ENCODE measurements around the gene COP1. TPM values are rescaled to one million over a fixed set of nuclear protein-coding genes. Genes with fewer than 3 reads are reported as not detected.

The COP1 gene
- polyA plus RNA-seq, 6 donors from 2014 or later, result 21.5 to 40.1 (median 34.2) TPM

DNA sequence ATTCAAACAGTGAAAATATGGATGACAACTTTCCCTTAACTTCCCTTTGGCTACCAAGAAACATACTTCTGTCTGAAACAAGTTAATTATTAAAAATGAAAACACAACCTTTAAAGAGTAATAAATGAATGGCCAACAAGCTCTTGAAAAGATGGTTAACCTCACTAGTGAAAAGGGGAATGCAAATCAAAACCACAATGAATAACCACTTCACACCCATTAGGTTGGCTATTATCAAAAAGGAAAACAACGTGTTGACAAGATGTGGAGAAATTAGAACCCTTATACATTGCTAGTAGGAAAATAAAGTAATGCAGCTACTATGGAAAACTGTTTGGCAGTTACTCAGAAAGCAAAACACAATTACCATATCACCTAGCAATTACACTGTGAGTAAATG, 14.1 kb downstream of the COP1 start:
- DNase-seq (no peak), ATAC-seq (ENCODE audit: low read depth in 2 of 2) (no peak)
- peak overlapping the region in 1 of 8 donors; percentile 51 for H3K4me3 Mint-ChIP-seq
- peaks cover 0 to 4% (median 0%) of the 10 kb centered on the region in 7 donors for H3K9me3 Mint-ChIP-seq
- peaks cover 46 to 76% (median 72%) of the 10 kb centered on the region in 3 donors for H3K4me1 Mint-ChIP-seq
- H3K36me3 Mint-ChIP-seq, result no peaks in the 10 kb centered on the region
- no peaks in the 10 kb centered on the region for H3K27me3 Mint-ChIP-seq
- peak overlapping the region in 2 of 6 donors; percentile 5 to 18 for H3K27ac Mint-ChIP-seq

- peaks cover 0 to 4% (median 0%) of the 10 kb centered on the region in 7 donors for H3K9me3 Mint-ChIP-seq
- H3K4me3 Mint-ChIP-seq, result no peak overlapping the region
- ATAC-seq (ENCODE audit: low read depth in 2 of 2), result no peak
- no peaks in the 10 kb centered on the region for H3K36me3 Mint-ChIP-seq
- no peak for DNase-seq
- peak overlapping the region in 2 of 6 donors; percentile 6 to 77 for H3K27ac Mint-ChIP-seq
- peaks cover 33 to 71% (median 66%) of the 10 kb centered on the region in 3 donors for H3K4me1 Mint-ChIP-seq
- H3K27me3 Mint-ChIP-seq, result no peaks in the 10 kb centered on the region
Measured at GRCh38 chr1:176188604-176189003, 18.5 kb downstream of the COP1 start.

DNA sequence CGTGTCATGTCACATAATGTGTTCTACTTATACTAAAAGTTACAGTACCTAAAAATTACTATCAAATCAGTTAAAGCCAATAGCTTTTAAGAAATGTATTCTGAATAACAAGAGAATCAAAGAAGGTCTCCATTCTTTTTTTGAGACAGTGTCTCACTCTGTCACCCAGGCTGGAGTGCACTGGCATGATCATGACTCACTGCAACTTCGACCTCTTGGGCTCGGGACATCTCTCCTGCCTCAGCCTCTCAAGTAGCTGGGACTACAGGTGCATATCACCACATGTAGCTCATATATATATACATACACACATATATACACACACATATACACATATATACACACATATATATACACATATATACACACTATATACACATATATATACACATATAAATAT, 20.1 kb downstream of the COP1 start:
- DNase-seq (no peak), ATAC-seq (ENCODE audit: low read depth in 2 of 2) (no peak)
- peak overlapping the region in 3 of 6 donors; percentile 17 to 87 (median 24) for H3K27ac Mint-ChIP-seq
- peaks cover 0 to 4% (median 0%) of the 10 kb centered on the region in 7 donors for H3K9me3 Mint-ChIP-seq
- no peak overlapping the region for H3K4me3 Mint-ChIP-seq
- peaks cover 24 to 62% (median 54%) of the 10 kb centered on the region in 3 donors for H3K4me1 Mint-ChIP-seq
- no peaks in the 10 kb centered on the region for H3K36me3 Mint-ChIP-seq
- H3K27me3 Mint-ChIP-seq, result no peaks in the 10 kb centered on the region

GRCh38 chr1:176183618-176184017, 23.5 kb downstream of the COP1 start:
- Mint-ChIP-seq H3K4me3 (peak overlapping the region in 1 of 8 donors; percentile 18), H3K4me1 (peaks cover 29 to 51% (median 39%) of the 10 kb centered on the region in 3 donors), H3K36me3 (no peaks in the 10 kb centered on the region), H3K27me3 (no peaks in the 10 kb centered on the region), H3K9me3 (no peaks in the 10 kb centered on the region), H3K27ac (peak overlapping the region in 3 of 6 donors; percentile 19 to 70 (median 34))
- peak in 1 of 2 donors; percentile 36 for ATAC-seq (ENCODE audit: low read depth in 2 of 2)
- no peak for DNase-seq

DNA sequence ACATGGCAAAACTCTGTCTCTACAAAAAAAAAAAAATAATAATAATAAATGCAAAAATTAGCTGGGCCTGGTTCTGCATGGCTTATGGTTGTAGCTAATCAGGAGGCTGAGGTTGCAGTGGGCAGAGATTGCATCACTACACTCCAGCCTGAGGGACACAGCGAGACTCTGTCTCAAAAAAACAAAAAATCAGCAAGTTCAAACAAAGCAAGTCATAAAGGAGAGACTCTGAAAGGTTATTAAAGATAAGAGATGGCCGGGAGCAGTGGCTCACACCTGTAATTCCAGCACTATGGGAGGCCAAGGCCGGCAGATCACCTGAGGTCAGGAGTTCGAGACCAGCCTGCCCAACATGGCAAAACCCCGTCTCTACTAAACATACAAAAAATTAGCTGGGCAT, 28.8 kb downstream of the COP1 start:
- no peak overlapping the region for H3K4me3 Mint-ChIP-seq
- peak overlapping the region in 1 of 6 donors; percentile 76 for H3K27ac Mint-ChIP-seq
- DNase-seq, result no peak
- no peak for ATAC-seq (ENCODE audit: low read depth in 2 of 2)
- H3K36me3 Mint-ChIP-seq, result peaks cover 4 to 8% of the 10 kb centered on the region in 2 donors
- no peaks in the 10 kb centered on the region for H3K9me3 Mint-ChIP-seq
- H3K27me3 Mint-ChIP-seq, result no peaks in the 10 kb centered on the region
- H3K4me1 Mint-ChIP-seq, result peaks cover 21 to 26% (median 26%) of the 10 kb centered on the region in 3 donors

DNA sequence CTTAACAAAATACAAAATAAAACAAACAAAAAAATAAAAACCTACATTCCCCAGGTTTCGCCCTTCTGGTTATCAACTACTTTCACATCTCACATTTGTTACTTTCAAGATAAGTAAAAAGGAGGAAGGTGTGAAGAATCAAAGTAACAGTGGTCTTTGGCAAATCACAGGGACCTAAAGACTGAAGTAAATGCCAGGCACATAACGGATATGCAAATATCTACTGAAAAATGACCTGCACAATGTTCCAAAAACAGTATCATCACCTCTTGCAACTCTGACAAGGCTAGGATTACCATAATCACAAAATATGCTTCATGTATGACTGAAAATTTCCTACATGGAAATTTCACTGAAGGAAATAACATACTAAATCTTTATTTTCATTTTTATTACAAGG, 29.3 kb downstream of the COP1 start:
- no peaks in the 10 kb centered on the region for H3K27me3 Mint-ChIP-seq
- H3K4me1 Mint-ChIP-seq, result peaks cover 19 to 26% (median 26%) of the 10 kb centered on the region in 3 donors
- ATAC-seq (ENCODE audit: low read depth in 2 of 2), result peak; percentile 41 to 49
- no peaks in the 10 kb centered on the region for H3K9me3 Mint-ChIP-seq
- H3K27ac Mint-ChIP-seq, result peak overlapping the region; percentile 2 to 80 (median 28)
- no peak for DNase-seq
- peak overlapping the region in 1 of 8 donors; percentile 44 for H3K4me3 Mint-ChIP-seq
- H3K36me3 Mint-ChIP-seq, result peaks cover 4 to 8% of the 10 kb centered on the region in 2 donors

DNA sequence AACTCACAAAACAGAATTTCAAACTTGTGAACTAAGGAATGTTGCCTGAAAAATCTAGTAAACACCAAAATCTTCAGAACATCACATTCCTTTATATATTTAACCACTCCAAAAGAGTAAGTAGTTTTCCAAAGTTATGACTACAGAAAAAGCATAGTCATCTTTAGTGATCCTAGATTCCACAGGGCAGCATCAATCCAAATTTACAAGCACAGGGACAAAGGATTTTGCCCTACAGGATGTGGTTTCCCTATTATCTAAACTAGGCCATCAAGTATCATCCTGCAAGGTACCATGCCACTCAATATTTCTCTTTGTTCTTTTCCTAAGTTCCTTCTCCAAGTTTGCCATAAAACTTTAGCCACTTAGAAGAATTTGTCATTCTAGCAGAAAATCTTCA, 33.0 kb downstream of the COP1 start:
- H3K27me3 Mint-ChIP-seq, result no peaks in the 10 kb centered on the region
- H3K9me3 Mint-ChIP-seq, result no peaks in the 10 kb centered on the region
- H3K4me1 Mint-ChIP-seq, result peaks cover 19 to 23% (median 20%) of the 10 kb centered on the region in 3 donors
- peak overlapping the region in 1 of 6 donors; percentile 30 for H3K27ac Mint-ChIP-seq
- peaks cover 23 to 25% of the 10 kb centered on the region in 2 donors for H3K36me3 Mint-ChIP-seq
- ATAC-seq (ENCODE audit: low read depth in 2 of 2) (no peak), DNase-seq (no peak)
- no peak overlapping the region for H3K4me3 Mint-ChIP-seq

GRCh38 chr1:176172215-176172614, 34.9 kb downstream of the COP1 start:
- no peak for ATAC-seq (ENCODE audit: low read depth in 2 of 2)
- no peaks in the 10 kb centered on the region for H3K27me3 Mint-ChIP-seq
- DNase-seq, result no peak
- peaks cover 21 to 23% of the 10 kb centered on the region in 2 donors for H3K36me3 Mint-ChIP-seq
- no peaks in the 10 kb centered on the region for H3K9me3 Mint-ChIP-seq
- H3K4me1 Mint-ChIP-seq, result peaks cover 6 to 17% (median 9%) of the 10 kb centered on the region in 3 donors
- H3K27ac Mint-ChIP-seq, result no peak overlapping the region
- no peak overlapping the region for H3K4me3 Mint-ChIP-seq

DNA sequence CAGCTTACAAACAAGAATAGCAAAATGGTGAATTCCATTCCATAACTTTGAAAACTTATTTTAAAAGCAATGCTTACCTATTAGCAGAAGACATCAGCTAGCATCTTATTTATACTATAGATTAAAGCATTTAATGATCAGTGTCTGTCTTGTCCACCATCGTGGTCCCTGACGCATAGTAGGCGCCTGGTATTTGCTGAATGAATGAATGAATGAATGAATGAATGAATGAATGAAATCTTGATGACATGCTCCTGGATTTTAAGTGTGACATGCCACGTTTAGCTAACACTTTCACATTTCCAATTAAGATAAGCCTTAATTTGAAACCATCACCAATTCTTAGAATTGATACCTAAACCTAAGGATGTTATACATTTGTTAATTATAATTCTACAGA, 39.9 kb downstream of the COP1 start:
- DNase-seq (no peak), ATAC-seq (ENCODE audit: low read depth in 2 of 2) (no peak)
- no peak overlapping the region for H3K4me3 Mint-ChIP-seq
- H3K27me3 Mint-ChIP-seq, result no peaks in the 10 kb centered on the region
- H3K9me3 Mint-ChIP-seq, result peaks cover 0 to 4% (median 0%) of the 10 kb centered on the region in 7 donors
- H3K27ac Mint-ChIP-seq, result no peak overlapping the region
- peaks cover 2 to 17% (median 5%) of the 10 kb centered on the region in 3 donors for H3K4me1 Mint-ChIP-seq
- peaks cover 27 to 30% of the 10 kb centered on the region in 2 donors for H3K36me3 Mint-ChIP-seq

GRCh38 chr1:176165573-176165972, 41.5 kb downstream of the COP1 start:
- Mint-ChIP-seq H3K27ac (no peak overlapping the region), H3K9me3 (peaks cover 0 to 4% (median 0%) of the 10 kb centered on the region in 7 donors), H3K4me3 (no peak overlapping the region), H3K4me1 (peaks cover 2 to 13% (median 5%) of the 10 kb centered on the region in 3 donors), H3K36me3 (peaks cover 31 to 32% of the 10 kb centered on the region in 2 donors), H3K27me3 (no peaks in the 10 kb centered on the region)
- ATAC-seq (ENCODE audit: low read depth in 2 of 2) (no peak), DNase-seq (no peak)

DNA sequence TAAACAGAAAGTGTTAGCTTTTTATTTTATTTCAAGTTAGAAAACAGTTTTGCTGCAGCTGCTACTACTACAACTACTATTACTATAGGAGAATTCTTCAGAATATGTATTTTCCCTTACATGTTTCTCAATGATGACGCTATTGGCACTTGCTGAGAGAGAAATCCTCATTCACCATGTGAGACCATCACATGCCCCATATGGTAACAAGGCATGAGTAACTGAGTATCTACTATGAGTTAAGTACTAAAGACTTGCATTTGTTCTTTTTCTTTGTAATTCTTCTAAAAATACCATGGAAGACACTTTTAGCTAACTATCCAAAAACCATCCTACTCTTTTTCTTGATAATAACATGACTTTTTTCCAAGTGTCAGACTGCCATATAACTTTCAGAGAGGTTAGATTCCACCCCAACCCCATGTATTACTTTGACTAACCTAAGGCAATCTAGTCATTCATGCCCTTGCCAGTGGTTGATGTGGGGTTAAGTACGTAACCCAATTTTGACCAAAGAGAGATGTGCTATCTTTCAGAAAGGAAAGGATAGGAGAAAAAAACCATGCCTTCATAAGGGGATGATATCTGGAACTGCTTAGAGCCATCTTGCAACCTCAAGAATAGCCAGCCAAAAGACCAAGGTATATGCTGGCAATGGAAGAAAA, 42.9 kb downstream of the COP1 start:
- Mint-ChIP-seq H3K36me3 (peaks cover 34 to 35% of the 10 kb centered on the region in 2 donors), H3K27ac (peak overlapping the region in 1 of 6 donors; percentile 26), H3K9me3 (peaks cover 0 to 7% (median 3%) of the 10 kb centered on the region in 7 donors), H3K4me3 (no peak overlapping the region), H3K4me1 (peaks cover 0 to 9% (median 5%) of the 10 kb centered on the region in 3 donors), H3K27me3 (no peaks in the 10 kb centered on the region)
- DNase-seq (no peak), ATAC-seq (ENCODE audit: low read depth in 2 of 2) (no peak)

DNA sequence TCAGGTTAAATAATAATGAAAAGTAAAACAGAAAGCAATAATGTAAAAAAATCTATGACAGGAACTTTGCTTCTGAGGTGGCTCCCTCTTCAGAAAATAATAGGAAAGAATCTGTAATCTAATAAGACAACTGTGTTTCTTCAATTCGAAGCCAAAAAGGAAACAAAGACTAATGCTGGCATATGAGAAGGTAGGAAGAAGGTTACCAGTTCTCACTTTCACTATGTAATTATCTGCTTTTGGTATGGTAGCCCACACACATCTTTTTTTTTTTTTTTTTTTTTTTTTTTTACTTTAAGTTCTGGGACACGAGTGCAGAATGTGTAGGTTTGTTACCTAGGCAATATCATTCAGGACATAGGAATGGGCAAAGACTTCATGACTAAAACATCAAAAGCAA, 47.1 kb downstream of the COP1 start:
- H3K4me1 Mint-ChIP-seq, result peaks cover 4 to 11% (median 10%) of the 10 kb centered on the region in 3 donors
- H3K27me3 Mint-ChIP-seq, result no peaks in the 10 kb centered on the region
- H3K27ac Mint-ChIP-seq, result peak overlapping the region in 1 of 6 donors; percentile 63
- DNase-seq (no peak), ATAC-seq (ENCODE audit: low read depth in 2 of 2) (no peak)
- H3K36me3 Mint-ChIP-seq, result peaks cover 56 to 60% of the 10 kb centered on the region in 2 donors
- H3K4me3 Mint-ChIP-seq, result no peak overlapping the region
- H3K9me3 Mint-ChIP-seq, result peaks cover 5 to 37% (median 16%) of the 10 kb centered on the region in 7 donors

DNA sequence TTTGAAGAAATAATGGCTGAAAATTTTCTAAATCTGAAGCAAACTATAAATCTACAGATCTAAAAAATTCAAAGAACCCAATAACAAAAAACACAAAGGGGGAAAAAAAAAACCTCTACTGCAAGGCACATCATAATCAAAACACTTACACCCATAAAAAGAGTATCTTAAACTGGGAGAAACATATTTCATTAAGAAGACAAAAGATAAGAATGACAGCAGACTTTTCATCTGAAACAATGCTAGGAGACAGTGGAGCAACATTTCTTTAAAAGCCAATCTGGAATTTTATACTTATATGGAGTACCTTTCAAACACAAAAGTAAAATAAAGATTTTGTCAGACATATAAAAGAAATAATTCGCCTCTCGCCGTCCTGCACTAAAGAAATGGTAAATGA, 49.1 kb downstream of the COP1 start:
- peaks cover 4 to 37% (median 16%) of the 10 kb centered on the region in 7 donors for H3K9me3 Mint-ChIP-seq
- H3K36me3 Mint-ChIP-seq, result peaks cover 62 to 69% of the 10 kb centered on the region in 2 donors
- peaks cover 4 to 12% (median 9%) of the 10 kb centered on the region in 3 donors for H3K4me1 Mint-ChIP-seq
- no peak overlapping the region for H3K27ac Mint-ChIP-seq
- H3K27me3 Mint-ChIP-seq, result no peaks in the 10 kb centered on the region
- no peak for ATAC-seq (ENCODE audit: low read depth in 2 of 2)
- no peak overlapping the region for H3K4me3 Mint-ChIP-seq
- DNase-seq, result no peak

All from naive B cell (primary cell).